ENCODE data around the gene USP7.
"Not testable (repeated sequence)": the region's sequence is repeated elsewhere in the genome, so short reads cannot be mapped to it uniquely, and the experiment has no call there.

Gene USP7

GRCh38 chr16:8920645-8921346 lies 42.9 kb downstream of the USP7 start:
- no peak for TF ChIP-seq CTCF (IDR thresholded peaks at IDR 0.05; ENCODE audit: unreplicated experiment in 3 of 3)
- Mint-ChIP-seq H3K27me3 (ENCODE audit: low read depth) (no peaks in the 10 kb centered on the region), H3K4me3 (no peak overlapping the region), H3K27ac (no peak overlapping the region), H3K36me3 (ENCODE audit: low read depth) (peaks cover 84% of the 10 kb centered on the region), H3K9me3 (no peaks in the 10 kb centered on the region), H3K4me1 (peaks cover 5% of the 10 kb centered on the region)

- peaks cover 85% of the 10 kb centered on the region for H3K36me3 Mint-ChIP-seq (ENCODE audit: low read depth)
- H3K4me1 Mint-ChIP-seq, result peaks cover 5% of the 10 kb centered on the region
- no peak for TF ChIP-seq CTCF (IDR thresholded peaks at IDR 0.05; ENCODE audit: unreplicated experiment in 3 of 3)
- no peak overlapping the region for H3K4me3 Mint-ChIP-seq
- no peak overlapping the region for H3K27ac Mint-ChIP-seq
- no peaks in the 10 kb centered on the region for H3K9me3 Mint-ChIP-seq
- H3K27me3 Mint-ChIP-seq (ENCODE audit: low read depth), result no peaks in the 10 kb centered on the region
These were observed 43.7 kb downstream of the USP7 start for GRCh38 chr16:8919934-8920462.

- H3K4me1 Mint-ChIP-seq, result peaks cover 3% of the 10 kb centered on the region
- no peak overlapping the region for H3K4me3 Mint-ChIP-seq
- no peaks in the 10 kb centered on the region for H3K9me3 Mint-ChIP-seq
- peaks cover 85% of the 10 kb centered on the region for H3K36me3 Mint-ChIP-seq (ENCODE audit: low read depth)
- H3K27me3 Mint-ChIP-seq (ENCODE audit: low read depth), result no peaks in the 10 kb centered on the region
- TF ChIP-seq CTCF (IDR thresholded peaks at IDR 0.05; ENCODE audit: unreplicated experiment in 3 of 3), result no peak
- no peak overlapping the region for H3K27ac Mint-ChIP-seq
These were observed 44.4 kb downstream of the USP7 start for GRCh38 chr16:8919089-8919933.

- not testable (repeated sequence) for H3K4me1 Mint-ChIP-seq; H3K9me3 Mint-ChIP-seq; H3K4me3 Mint-ChIP-seq; H3K27ac Mint-ChIP-seq; H3K27me3 Mint-ChIP-seq (ENCODE audit: low read depth)
- H3K36me3 Mint-ChIP-seq (ENCODE audit: low read depth), result peaks cover 94% of the 10 kb centered on the region
These were observed 46.4 kb downstream of the USP7 start for GRCh38 chr16:8917336-8917735.

GRCh38 chr16:8916541-8917225 lies 47.0 kb downstream of the USP7 start:
- TF ChIP-seq CTCF (IDR thresholded peaks at IDR 0.05; ENCODE audit: unreplicated experiment in 3 of 3), result no peak
- Mint-ChIP-seq H3K4me1 (no peaks in the 10 kb centered on the region), H3K36me3 (ENCODE audit: low read depth) (peaks cover 95% of the 10 kb centered on the region), H3K4me3 (no peak overlapping the region), H3K9me3 (no peaks in the 10 kb centered on the region), H3K27ac (no peak overlapping the region), H3K27me3 (ENCODE audit: low read depth) (no peaks in the 10 kb centered on the region)

GRCh38 chr16:8915722-8916301 lies 47.9 kb downstream of the USP7 start:
- peaks cover 95% of the 10 kb centered on the region for H3K36me3 Mint-ChIP-seq (ENCODE audit: low read depth)
- H3K4me1 Mint-ChIP-seq, result no peaks in the 10 kb centered on the region
- peak overlapping the region in 1 of 3 experiments; percentile 5 for H3K27ac Mint-ChIP-seq
- no peaks in the 10 kb centered on the region for H3K9me3 Mint-ChIP-seq
- no peak overlapping the region for H3K4me3 Mint-ChIP-seq
- no peak for TF ChIP-seq CTCF (IDR thresholded peaks at IDR 0.05; ENCODE audit: unreplicated experiment in 3 of 3)
- H3K27me3 Mint-ChIP-seq (ENCODE audit: low read depth), result no peaks in the 10 kb centered on the region
